Endothelial cell of umbilical vein (primary cell): ENCODE data around the gene RER1. TPM values are rescaled to one million over a fixed set of nuclear protein-coding genes. Genes with fewer than 3 reads are reported as not detected.

Source experiments
- BruUV-seq: library from RNA; stranded (reverse); fragments of 400-500 nt; replicated peaks from 2 replicates; lab custom pipeline; 2021; lab: Mats Ljungman, UMichigan
- CTCF ChIA-PET: fragments of 300-600, 350-600 bp; sonication (Branson Sonifier 250); formaldehyde crosslinking; loops from one replicate; lab custom pipeline; 2021; ENCODE audit warnings: antibody characterized with exemption, inconsistent platforms; lab: Charles Lee
- POLR2A ChIA-PET: fragments of 300-600, 350-600 bp; sonication (Branson Sonifier 250); formaldehyde crosslinking; loops from one replicate; lab custom pipeline; 2021; ENCODE audit warnings: antibody characterized with exemption, inconsistent platforms; lab: Charles Lee
- DNase-seq: peaks from one replicate; pipeline ENCODE4 v3.0.0-alpha.2; 2011; ENCODE audit warnings: low read depth, low spot score
- FAIRE-seq: peaks from 2 replicates; lab custom pipeline; 2011; peaks lifted over from hg19 to GRCh38; lab: Jason Lieb, UNC
- H2AFZ ChIP-seq: 2 replicates; pipeline ENCODE4 v1.6.0; 2012; ENCODE audit warnings: low read depth, low read length, control low read depth, inconsistent platforms
- H3K27ac ChIP-seq: 2 replicates; pipeline ENCODE4 v1.5.1; 2011; ENCODE audit warnings: low read depth, mild to moderate bottlenecking, control low read depth, low read length, moderate library complexity; ENCODE audit not compliant: insufficient read depth
- H3K27me3 ChIP-seq, 2 experiments: 2 replicates each; pipeline versions ENCODE4 v1.6.0 to v1.6.1; 2011; ENCODE audit warnings: low read length in 2 of 2, mixed read lengths in 1 of 2; ENCODE audit not compliant: control insufficient read depth in 2 of 2, insufficient read depth in 2 of 2
- H3K36me3 ChIP-seq, 2 experiments: 2 replicates in 1 of 2; 3 replicates in 1 of 2; pipeline ENCODE4 v1.5.1; 2011; ENCODE audit warnings: low read length in 2 of 2, mild to moderate bottlenecking in 1 of 2, moderate library complexity in 1 of 2; ENCODE audit not compliant: control insufficient read depth in 2 of 2, insufficient read depth in 2 of 2; ENCODE audit errors: extremely low read depth in 1 of 2
- H3K4me1 ChIP-seq: 3 replicates; pipeline ENCODE4 v1.5.1; 2011; ENCODE audit warnings: mild to moderate bottlenecking, low read length; ENCODE audit not compliant: control insufficient read depth, insufficient read depth; ENCODE audit errors: extremely low read depth
- H3K4me2 ChIP-seq: 2 replicates; pipeline ENCODE4 v1.6.1; 2011; ENCODE audit warnings: low read length, control low read depth, mixed read lengths; ENCODE audit not compliant: insufficient read depth
- H3K4me3 ChIP-seq, 3 experiments: fragments of 200-600 bp in 1 of 3; sonication (generic), shearing (Covaris generic) in 1 of 3; replicated peaks in 1 of 3; 2 replicates each; pipeline ENCODE4 v1.5.1; 2011 to 2016; ENCODE audit warnings: control low read depth in 3 of 3, low read length in 3 of 3, mild to moderate bottlenecking in 2 of 3, inconsistent platforms in 1 of 3, low read depth in 1 of 3, moderate library complexity in 1 of 3; ENCODE audit not compliant: insufficient read depth in 1 of 3
- H3K79me2 ChIP-seq: 2 replicates; pipeline ENCODE4 v1.6.0; 2012; ENCODE audit warnings: low read length, inconsistent platforms; ENCODE audit not compliant: control insufficient read depth, insufficient read depth
- H3K9ac ChIP-seq: replicated peaks from 2 replicates; pipeline ENCODE3; 2011; ENCODE audit warnings: low read length, control low read depth; ENCODE audit not compliant: insufficient read depth; ENCODE audit errors: extremely low read depth
- H3K9me1 ChIP-seq: replicated peaks from 3 replicates; pipeline ENCODE4 v1.6.0; 2011; ENCODE audit warnings: mild to moderate bottlenecking, low read length; ENCODE audit not compliant: control insufficient read depth, insufficient read depth; ENCODE audit errors: extremely low read depth
- H3K9me3 ChIP-seq: replicated peaks from 2 replicates; pipeline ENCODE4 v1.5.1; 2012; ENCODE audit warnings: low read length, inconsistent platforms; ENCODE audit not compliant: control insufficient read depth, insufficient read depth
- H4K20me1 ChIP-seq: replicated peaks from 2 replicates; pipeline ENCODE3; 2011; ENCODE audit warnings: mild to moderate bottlenecking, low read length; ENCODE audit not compliant: control insufficient read depth, insufficient read depth; ENCODE audit errors: extremely low read depth
- EZH2 ChIP-seq: IDR thresholded peaks from 2 replicates; pipeline ENCODE4 v1.6.1; 2012; ENCODE audit warnings: borderline replicate concordance, low read depth, mild to moderate bottlenecking, moderate library complexity, low read length, inconsistent platforms; ENCODE audit not compliant: severe bottlenecking
- FOS ChIP-seq: IDR thresholded peaks from 2 replicates; pipeline ENCODE4 v1.6.1; 2011; ENCODE audit warnings: mild to moderate bottlenecking, low read length, moderate library complexity, borderline replicate concordance; ENCODE audit not compliant: insufficient read depth
- GATA2 ChIP-seq: IDR thresholded peaks from 2 replicates; pipeline ENCODE4 v1.7.0; 2011; ENCODE audit warnings: low read depth, mild to moderate bottlenecking, moderate library complexity, mixed read lengths, low read length; ENCODE audit not compliant: insufficient read length, insufficient read depth
- JUN ChIP-seq: IDR thresholded peaks from 2 replicates; pipeline ENCODE4 v1.6.1; 2011; ENCODE audit warnings: borderline replicate concordance, low read depth; ENCODE audit not compliant: insufficient read length, insufficient read depth
- MAX ChIP-seq: IDR thresholded peaks from 2 replicates; pipeline ENCODE4 v1.6.1; 2011; ENCODE audit not compliant: insufficient read depth, insufficient read length
- MYC ChIP-seq: IDR thresholded peaks from one replicate; pipeline ENCODE4 v1.6.1; 2011; ENCODE audit warnings: mild to moderate bottlenecking, low read depth, low read length
- POLR2A ChIP-seq: IDR thresholded peaks from 2 replicates; pipeline ENCODE4 v1.6.1; 2012; ENCODE audit warnings: low read depth, mild to moderate bottlenecking, control low read depth, low read length
- POLR2AphosphoS5 ChIP-seq: IDR thresholded peaks from 2 replicates; pipeline ENCODE4 v1.6.1; 2012; ENCODE audit warnings: low read depth, mild to moderate bottlenecking, control low read depth, low read length, moderate library complexity; ENCODE audit not compliant: insufficient read depth
- dilution Hi-C: fragments of 300-500 bp; cut with MboI; formaldehyde crosslinking; loops from one replicate; pipeline ENCODE4 v1.15.0; 2019; ENCODE audit warnings: low sequenced_read_pairs; ENCODE audit not compliant: extremely low pct_ligation_motif_present
- intact Hi-C: fragments of 100-400 bp; cut with micrococcal nuclease; formaldehyde crosslinking; loops from one replicate; pipeline ENCODE4 v1.10.0; 2022
- polyA plus RNA-seq, 4 experiments: library from polyadenylated mRNA; depleted of rRNA in 3 of 4; stranded (reverse) in 3 of 4; unstranded in 1 of 4; fragments of >200 nt; gene quantifications; 2 replicates each; pipeline versions ENCODE4 v1.2.1 to v1.2.3, GENCODE V29; 2011 to 2012; ENCODE audit warnings: missing spikeins in 1 of 4
- total RNA-seq: library from RNA; stranded (reverse); gene quantifications from 2 replicates; pipeline ENCODE4 v1.2.3, GENCODE V29; 2021
- TF ChIP-seq, protein P1 (sequence below), 2 donors: IDR thresholded peaks; 1 replicate in 1 of 2; 2 replicates in 1 of 2; pipeline ENCODE4 v1.5.1; 2011; ENCODE audit warnings: low read length in 2 of 2, mild to moderate bottlenecking in 2 of 2, moderate library complexity in 2 of 2, control low read depth in 1 of 2, inconsistent platforms in 1 of 2, low read depth in 1 of 2; ENCODE audit not compliant: insufficient read depth in 1 of 2; ENCODE audit errors: extremely low read depth in 1 of 2

Gene RER1
- total and polyA plus RNA-seq, 2 donors (not counting 3 experiments of a cell fraction or from before 2014, with no cell fraction given) = 179 to 292 TPM

- H2AFZ ChIP-seq = no peak overlapping the region
- no peak for TF ChIP-seq GATA2
- no peak for TF ChIP-seq JUN
- no peak for TF ChIP-seq FOS
- TF ChIP-seq, protein P1, sequence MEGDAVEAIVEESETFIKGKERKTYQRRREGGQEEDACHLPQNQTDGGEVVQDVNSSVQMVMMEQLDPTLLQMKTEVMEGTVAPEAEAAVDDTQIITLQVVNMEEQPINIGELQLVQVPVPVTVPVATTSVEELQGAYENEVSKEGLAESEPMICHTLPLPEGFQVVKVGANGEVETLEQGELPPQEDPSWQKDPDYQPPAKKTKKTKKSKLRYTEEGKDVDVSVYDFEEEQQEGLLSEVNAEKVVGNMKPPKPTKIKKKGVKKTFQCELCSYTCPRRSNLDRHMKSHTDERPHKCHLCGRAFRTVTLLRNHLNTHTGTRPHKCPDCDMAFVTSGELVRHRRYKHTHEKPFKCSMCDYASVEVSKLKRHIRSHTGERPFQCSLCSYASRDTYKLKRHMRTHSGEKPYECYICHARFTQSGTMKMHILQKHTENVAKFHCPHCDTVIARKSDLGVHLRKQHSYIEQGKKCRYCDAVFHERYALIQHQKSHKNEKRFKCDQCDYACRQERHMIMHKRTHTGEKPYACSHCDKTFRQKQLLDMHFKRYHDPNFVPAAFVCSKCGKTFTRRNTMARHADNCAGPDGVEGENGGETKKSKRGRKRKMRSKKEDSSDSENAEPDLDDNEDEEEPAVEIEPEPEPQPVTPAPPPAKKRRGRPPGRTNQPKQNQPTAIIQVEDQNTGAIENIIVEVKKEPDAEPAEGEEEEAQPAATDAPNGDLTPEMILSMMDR (IDR thresholded peaks at IDR 0.05; ENCODE audit: extremely low read depth in 1 of 2, insufficient read depth in 1 of 2, low read depth in 1 of 2, low read length in 2 of 2) = no peak
- no peak for TF ChIP-seq POLR2AphosphoS5
- no peak for TF ChIP-seq MAX
- no peak for TF ChIP-seq EZH2
- no peak for TF ChIP-seq MYC
- TF ChIP-seq POLR2A = no peak
- DNase-seq = no peak
- H3K4me3 ChIP-seq = no peak overlapping the region
- H3K79me2 ChIP-seq = no peaks in the 10 kb centered on the region
- H3K9ac ChIP-seq = no peak overlapping the region
- ChIA-PET CTCF (interaction anchor here (1.5 kb wide), 1 partner anchor 178 kb away, joined by 4 read pairs; no protein-coding TSS in a partner anchor), POLR2A (no interaction called here)
- dilution Hi-C loops (no loop called here), intact Hi-C loops (no loop called here)
- BruUV-seq = no TSS peak
- no peaks in the 10 kb centered on the region for H3K9me3 ChIP-seq
- no peaks in the 10 kb centered on the region for H3K9me1 ChIP-seq
- FAIRE-seq = no peak
- no peak overlapping the region for H3K27ac ChIP-seq
- no peaks in the 10 kb centered on the region for H3K27me3 ChIP-seq
- H3K4me2 ChIP-seq = no peak overlapping the region
- no peaks in the 10 kb centered on the region for H4K20me1 ChIP-seq
- H3K4me1 ChIP-seq = no peaks in the 10 kb centered on the region
- no peaks in the 10 kb centered on the region for H3K36me3 ChIP-seq
Observed at GRCh38 chr1:2352341-2352896, 39.2 kb upstream of the RER1 start.
